UCSD-AML1 (cell line): ENCODE results near the gene FCER2.

ENCODE experiments used
- DNase-seq: peaks from one replicate; lab custom pipeline; 2025; ENCODE audit not compliant: unreplicated experiment; lab: John Stamatoyannopoulos, UW

FCER2 gene

GRCh38 chr19:7701049-7701653 is 780 bp downstream of the FCER2 start:
- no peak for DNase-seq

DNA sequence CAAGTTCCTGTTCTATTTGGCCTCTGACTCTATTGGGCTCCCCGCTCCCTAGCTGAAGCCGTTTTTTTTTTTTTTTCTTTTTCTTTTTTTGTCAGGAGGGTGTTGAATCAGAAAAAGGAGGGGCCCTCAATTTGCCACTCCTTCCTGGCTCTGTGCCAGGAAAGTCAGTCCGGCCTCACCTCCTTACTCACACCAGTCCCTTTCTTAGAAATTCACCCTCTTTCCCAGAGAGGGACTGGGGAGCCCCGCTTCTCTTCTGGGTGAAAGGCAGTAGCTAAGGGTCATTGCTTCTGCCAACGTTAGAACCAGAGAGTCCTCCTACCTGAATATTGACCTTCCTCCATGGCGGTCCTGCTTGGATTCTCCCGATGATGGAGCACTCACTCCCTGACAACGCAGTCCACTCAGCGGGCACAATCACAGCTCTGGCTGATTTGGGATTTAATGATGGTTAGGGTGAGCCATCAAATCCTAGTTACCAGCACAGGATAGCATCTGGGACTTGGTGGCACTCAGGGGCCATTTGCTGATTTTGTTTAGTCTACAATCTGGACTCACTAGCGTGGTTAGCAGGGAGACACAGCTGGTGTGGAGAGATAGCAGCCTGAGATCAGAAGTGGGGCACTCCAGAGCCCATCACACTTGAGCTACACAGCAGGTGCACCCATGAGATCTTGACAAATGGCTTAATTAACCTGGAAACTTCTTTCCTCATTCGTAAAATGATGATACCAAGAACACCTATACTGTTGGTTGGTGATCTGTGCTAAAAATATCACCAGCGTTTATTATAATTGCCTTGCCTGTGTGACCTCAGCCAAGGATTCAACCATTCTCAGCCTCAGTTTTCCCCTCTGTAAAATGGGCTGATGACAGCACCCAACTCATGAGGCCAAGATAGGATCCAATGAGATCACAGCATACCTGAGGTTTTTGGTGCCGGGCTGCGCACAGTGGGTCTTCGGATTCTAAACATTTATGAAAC is 2.2 kb downstream of the FCER2 start:
- no peak for DNase-seq

- DNase-seq = no peak
Measured at GRCh38 chr19:7699003-7699402, 2.9 kb downstream of the FCER2 start.

GRCh38 chr19:7698583-7698982 is 3.3 kb downstream of the FCER2 start:
- no peak for DNase-seq

DNA sequence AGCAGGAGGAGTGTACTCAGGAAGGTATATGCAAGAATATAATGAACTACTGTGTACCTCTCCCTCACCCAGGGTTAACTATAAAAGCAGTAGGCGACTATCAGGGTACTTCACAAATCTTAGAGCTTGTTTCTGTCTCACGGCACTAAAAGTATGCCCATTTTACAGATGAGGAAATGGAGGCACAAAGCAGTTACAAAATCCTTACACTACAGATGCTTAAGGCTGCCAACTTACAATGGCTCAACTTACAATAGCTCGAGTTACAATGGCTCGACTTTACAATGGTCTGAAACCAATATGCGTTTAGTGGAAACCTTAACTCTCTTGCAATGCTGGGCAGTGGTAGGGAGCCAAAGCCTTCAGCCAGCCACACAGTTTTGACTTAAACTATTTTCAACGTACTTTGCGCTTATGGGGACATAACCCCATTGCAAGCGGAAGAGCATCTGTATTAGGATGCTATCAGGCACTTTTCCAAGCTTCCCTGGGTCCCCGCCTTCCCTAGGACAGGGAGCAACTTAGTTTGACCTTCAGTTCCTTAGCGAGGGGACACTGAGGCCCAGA is 4.1 kb downstream of the FCER2 start:
- DNase-seq = no peak

- no peak for DNase-seq
Measured at GRCh38 chr19:7694499-7694898, 7.4 kb downstream of the FCER2 start.

- DNase-seq = no peak
Measured at GRCh38 chr19:7692417-7693088, 9.4 kb downstream of the FCER2 start.

GRCh38 chr19:7691497-7691896 is 10.4 kb downstream of the FCER2 start:
- DNase-seq = no peak

GRCh38 chr19:7690779-7691258 is 11.1 kb downstream of the FCER2 start:
- no peak for DNase-seq

- DNase-seq = no peak
Measured at GRCh38 chr19:7689165-7689564, 12.8 kb downstream of the FCER2 start.

DNA sequence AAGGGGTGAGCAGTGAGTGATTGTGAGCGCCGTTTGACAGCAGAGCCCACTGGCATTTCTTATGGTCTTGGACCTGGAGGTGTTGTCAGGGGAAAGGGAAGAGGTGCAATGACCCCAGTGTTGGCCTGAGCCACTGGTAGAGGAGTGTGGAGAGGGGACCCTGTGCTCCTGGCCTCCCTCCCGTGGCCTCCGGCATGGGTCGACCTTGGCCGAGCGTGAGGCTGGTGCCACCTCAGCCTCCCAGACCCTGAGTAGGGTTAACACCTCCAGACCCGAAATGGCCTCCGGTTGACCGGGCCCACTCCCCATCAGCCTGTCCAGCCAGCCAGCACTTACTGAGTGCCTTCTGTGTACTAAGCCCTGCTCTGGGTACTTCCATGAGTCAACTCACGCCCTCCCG is 14.8 kb downstream of the FCER2 start:
- DNase-seq = no peak

DNA sequence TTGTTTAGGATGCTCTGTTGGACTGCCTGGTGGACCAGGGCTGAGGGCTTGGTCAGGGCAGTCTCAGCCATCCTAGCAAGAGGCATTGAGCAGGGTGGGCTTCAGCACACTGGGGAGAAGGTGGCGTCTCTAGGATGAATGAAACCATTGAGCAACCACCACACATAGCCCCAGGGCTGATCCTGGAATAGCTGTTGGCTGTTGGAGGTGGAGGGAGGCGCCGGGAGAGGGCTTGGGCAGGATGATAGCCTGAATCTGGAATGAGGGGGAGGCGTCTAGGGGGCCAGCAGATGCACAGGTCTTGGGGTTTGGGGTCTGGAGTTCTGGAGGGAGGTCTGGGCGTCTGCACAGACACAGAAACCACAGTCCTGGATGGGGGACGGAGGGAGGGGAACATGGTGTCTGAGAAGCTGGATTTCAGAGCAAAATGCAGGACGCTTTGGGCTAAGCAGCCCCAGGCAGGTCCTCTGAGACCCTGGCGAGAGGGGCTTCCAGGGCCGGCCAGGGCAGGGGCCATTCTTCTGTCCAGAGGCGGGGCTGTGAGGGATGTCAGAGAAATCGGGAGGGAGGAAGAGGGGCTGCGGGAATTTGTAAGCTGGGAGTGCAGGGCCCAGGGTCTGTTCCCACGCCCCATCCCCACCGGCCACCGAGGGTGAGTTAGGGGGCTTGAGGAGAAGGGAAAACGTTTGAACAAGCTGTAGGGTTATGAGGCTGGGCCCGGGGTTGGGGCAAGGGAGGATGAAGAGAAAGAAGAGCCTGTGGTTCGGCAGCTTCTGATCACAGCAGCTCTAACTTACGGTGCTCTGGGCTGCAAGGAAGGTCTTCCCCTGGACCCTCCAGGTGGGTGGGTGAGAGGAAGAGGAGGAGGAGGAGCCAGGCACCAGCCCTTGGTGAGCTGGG is 16.1 kb downstream of the FCER2 start:
- no peak for DNase-seq

GRCh38 chr19:7682175-7682855 is 19.6 kb downstream of the FCER2 start:
- no peak for DNase-seq

DNA sequence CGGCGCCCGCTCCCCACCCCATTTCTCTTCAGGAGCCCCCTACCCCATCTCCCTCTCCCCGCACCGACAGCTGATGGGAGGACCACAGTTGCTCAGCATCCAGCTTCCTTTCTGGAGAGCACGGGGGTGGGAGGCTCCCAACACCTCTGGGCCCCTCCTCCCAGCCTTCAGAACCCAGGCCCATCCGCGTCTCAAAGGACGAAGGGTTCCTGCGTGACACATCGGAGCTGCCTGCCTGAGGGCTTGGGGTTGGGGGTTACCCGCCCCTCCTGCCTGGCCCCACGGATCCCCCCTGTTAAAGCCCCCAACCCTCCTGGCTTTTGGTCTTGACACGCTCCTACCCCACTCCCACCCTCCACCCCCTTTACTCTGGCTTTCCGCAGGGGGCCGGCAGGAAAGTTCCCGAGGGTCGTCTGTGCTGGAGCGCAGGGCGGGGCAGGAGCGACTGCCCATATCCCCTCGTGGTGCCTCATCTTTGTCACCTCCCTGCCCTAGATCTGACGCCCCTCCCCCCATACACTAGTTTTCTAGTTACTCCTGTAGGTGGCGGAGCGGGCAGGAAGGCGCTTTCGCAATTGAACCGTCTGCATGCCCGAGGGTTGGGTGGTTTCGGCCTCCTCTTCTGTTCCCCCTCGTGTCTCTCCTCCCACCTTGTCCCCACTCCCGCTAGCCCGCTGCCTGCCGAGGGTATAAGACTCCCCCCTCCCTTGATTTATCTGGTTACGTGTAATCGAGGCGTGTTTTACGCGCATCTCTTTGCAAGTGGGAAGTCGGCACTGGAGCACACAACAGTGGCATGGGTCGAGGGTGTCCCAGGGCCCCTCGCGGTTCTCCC is 20.4 kb downstream of the FCER2 start:
- peak; percentile 78 for DNase-seq

GRCh38 chr19:7680606-7681339 is 21.2 kb downstream of the FCER2 start, which contains the start of gene TRAPPC5:
TRAPPC5 (plus strand) TSS chr19:7680833; CDS start chr19:7682254, 1,421 bp downstream.
- peak; percentile 93 for DNase-seq

DNA sequence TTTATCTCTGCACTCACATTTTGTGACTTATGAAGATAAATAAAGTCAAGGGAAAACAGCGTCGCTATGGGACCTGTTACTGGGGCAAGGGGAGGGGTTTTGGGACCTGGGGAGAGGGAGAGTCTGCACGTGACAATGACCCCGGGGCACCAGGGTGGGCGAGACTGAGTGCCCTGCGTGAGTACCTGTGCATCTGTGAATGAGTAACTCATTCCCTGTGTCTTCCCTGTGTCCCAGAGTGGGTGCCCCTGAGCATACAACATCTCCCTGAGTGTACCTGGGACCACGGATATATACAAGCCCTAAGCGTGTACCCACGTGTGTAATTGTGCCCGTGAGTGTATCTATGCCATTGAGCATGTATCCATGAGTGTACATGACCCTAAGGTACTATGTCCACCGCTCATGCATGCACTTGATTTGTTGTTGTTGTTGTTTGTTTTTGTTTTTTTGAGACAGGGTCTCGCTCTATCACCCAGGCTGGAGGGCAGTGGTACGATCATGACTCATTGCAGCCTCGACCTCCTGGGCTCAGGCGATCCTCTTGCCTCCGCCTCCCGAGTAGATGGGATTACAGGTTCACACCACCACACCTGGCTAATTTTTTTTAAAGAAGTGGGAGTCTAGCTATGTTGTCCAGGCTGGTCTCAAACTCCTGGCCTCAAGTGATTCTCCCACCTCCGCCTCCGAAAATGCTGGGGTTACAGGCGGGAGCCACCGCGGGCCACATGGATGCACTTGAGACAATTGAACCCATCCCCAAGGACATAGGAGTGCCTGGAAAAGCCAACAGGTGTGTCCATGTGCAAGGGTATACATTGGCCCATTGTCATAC is 21.9 kb downstream of the FCER2 start:
- DNase-seq = no peak
